GM21717 (cell line): ENCODE results near the gene CYGB.

ENCODE experiments used
- ATAC-seq: cut with Tn5 transposase; IDR thresholded peaks from one replicate; pipeline ENCODE4 v1.9.1; 2021; ENCODE audit warnings: mild to moderate bottlenecking, moderate library complexity; ENCODE audit not compliant: unreplicated experiment

Gene CYGB

DNA sequence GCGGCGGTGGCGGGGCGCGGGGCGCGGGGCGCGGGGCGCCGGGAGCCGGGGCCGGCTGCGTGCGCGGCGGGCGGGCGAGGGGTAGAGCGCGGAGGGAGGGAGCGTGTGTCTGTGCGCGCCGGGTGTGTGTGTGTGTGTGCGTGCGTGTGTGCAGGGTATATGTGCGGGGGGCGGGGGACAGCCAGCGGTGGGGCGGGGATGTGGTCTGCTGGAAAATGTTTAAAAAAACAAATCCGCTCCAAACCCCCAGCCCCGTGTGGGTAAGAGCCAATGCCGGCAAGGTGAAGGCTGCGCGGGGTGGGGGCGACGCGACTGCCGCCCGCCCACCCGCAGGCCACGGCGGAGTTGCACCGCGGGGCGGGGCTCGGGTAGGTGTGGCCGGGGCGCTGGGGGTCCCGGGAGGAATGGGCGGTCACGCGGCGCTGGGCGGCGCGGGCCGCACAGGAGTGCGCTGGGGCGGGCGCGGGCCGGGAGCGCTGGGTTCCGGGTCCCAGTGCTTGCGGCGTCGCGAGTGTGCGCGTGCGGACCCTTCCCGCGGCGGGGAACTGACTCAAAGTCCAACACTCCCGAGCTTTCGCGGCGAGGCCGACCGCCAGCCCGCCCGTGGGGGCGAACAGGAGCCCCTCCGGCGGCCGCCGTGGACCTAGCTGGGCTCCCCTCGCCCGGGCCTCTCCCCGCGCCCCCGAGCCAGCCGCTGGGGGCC, at the start of gene CYGB:
Gene CYGB, minus strand, starts transcription at position 132 of the 703 bp plus-strand sequence. CDS start 167 bp downstream, outside the sequence.
- no peak for ATAC-seq

DNA sequence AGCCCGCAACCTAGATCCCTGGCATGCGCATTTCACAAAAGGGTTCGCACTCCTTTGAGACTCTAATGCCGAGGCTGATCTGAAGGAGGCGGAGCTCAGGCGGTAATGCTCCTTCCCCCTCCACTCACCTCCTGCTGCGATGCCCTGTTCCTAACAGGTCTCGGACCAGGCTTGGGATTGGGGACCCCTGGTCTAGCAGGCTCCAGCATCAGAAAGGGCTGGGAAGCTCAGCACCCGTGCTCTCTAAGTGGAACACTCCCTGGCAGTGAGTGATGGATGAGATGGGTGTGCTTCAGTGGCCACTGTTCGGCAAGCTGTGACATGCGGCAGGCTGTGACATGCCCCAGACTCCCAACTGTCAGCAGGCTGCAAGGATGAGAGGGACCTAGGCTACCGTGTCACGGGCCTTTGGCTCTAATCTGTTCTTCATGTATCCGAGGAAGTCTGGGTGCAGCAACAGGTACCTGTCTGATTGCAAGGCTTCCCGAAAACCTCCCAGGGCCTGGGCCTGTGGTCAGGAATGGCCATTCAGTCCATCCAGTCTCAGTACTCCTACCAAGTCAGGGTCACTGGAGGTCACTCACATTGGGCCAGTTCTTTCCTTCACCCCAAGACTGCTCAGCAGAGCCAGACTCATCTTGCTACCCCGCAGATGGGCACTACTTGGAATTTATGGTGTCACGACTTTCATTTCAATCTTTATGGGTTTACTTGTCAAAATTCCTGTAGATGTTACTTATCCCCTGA, 49.4 kb upstream of the CYGB start:
- no peak for ATAC-seq

DNA sequence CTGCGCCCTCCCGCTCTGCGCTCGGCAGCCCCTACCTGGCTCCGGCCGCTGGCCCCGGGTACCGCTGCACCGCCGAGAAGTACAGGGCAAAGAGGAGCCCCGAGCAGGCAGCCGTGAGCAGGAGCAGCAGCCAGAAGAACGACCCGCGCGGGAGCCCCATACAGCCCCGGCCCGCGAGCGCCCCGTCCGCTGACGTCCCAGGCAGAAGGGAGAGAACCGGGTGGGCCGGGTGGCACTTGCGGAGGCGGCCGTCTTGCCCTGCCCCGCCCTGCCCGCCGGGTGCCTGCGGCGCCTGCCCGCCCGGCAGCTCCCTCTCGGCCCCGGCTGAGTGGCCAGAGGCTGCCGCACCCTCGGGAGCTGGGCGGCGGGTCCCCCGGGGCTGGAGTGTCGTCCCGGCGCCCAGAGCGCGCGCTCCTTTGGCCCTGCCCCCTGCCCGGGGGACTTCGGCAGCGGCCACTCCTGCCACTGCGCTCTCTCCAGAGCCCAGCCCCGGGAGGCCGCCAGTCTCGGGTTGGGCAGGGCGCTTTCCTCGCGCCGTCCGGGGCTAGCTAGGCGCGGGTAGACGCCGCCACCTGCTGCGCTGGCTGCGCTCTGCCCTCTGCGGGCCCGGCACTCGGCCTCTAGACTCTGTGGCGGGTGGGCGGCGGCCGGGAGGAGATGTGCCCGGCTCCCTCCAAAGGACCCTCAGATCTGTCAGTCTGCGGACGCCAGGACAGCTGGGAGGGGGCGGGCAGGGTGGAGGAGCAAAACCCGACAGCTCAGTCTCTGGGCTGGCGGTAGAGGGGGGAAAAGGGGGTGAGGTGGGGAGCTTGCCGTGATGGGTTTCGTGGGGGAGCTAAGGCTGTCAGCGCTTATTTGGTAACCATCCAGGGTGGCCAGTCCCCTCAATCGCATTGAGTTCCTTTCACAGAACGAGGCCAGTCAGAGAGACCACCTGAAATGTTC, 48.4 kb upstream of the CYGB start, which contains the start of gene ST6GALNAC2:
Gene ST6GALNAC2, minus strand, starts transcription at position 212 of the 945 bp plus-strand sequence. Its CDS starts 52 bp downstream, at position 160.
- no peak for ATAC-seq

DNA sequence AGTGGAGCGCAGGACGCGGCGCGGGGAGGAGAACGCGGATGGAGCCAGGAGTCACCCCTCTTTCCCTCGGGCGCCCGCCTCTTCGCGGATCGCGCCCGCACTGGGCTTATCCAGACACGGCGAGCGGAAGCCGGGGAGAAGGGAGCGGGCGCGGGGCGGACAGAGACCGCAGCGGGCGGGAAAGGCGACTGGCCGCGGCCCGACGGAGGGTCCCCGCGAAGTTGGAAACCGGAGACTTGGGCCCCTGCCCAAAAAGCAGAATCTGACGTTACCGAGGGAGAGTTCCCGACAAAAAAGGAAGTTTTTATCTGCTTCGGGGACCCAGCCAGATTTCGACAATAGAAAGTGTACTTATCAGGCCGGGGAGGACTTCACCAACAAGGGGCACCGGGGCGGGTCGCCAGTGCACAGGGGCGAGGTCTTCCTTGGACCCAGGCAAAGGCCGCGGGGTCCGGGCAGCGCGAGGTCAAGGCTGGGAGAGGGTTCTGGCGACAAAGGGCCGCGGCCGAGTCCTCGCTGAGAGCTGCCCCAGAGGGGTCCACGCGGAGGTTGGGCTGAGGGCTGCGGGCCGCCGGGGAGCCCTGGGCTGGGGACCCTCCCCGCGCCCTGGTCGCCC, 47.6 kb upstream of the CYGB start:
- ATAC-seq = no peak

DNA sequence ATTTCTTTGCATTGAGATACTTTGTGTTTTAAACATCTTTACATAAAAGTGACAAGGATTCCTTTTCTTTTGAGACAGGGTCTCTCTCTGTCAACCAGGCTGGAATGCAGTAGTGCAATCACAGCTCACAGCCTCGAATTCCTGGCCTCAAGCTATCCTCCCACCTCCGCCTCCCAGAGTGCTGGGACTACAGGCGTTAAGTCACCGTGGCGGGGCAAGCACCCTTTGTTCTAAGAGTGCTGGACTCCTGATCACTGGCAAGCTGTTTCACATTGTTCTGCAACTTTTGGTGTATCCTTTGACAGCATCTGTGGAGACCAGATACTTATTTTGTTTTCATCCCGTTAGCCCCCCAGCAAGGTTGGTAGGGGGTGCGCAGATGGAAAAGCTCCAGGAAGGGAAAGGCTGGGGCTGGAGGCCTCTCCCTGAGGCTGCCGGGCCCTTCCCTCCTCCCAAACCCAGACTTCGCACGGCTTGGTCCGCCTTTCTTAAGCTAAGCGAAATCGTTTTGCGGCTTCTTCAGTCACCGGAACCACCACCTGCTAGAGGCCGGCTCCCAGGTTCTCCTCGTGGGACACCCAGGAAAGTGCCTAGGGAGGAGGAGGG, 47.0 kb upstream of the CYGB start:
- no peak for ATAC-seq

DNA sequence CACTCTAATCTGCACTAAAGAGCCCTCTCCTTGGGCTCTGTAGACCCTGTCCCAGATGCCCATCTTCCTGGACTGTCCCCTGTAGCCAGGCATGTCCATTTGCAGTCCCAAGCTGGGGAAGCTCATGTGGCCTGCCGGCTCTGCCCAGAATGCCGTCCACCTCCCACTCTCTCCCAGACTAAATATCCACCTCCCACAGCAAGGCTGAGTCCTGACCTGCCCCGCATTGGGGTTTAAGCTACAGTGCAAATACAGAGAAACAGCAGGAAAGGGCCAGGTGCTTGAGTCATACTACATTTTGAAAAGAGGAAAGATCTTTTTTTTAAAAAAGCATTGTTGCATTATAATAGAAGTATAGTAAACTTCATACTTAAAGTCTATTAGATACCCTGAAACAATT, 45.2 kb upstream of the CYGB start:
- no peak for ATAC-seq

DNA sequence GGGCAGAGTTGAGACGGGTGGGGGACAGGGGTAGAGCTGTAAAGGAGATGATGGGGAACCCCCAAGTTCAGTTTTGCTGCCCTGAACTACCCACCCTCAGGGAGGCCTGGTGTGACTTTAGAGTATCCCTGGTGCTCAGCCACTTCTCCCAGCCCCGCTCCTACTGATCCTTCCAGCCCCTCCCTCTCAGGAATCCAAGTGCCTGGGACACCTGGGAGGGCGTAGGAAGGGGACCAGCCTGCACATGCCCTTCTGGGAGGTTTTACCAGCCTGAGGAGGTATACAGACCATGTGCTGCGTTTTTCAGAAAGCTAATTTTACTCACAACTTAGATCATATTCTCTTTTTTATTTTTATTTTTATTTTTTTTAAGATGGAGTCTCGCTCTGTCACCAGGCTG, 44.0 kb upstream of the CYGB start:
- ATAC-seq = no peak

DNA sequence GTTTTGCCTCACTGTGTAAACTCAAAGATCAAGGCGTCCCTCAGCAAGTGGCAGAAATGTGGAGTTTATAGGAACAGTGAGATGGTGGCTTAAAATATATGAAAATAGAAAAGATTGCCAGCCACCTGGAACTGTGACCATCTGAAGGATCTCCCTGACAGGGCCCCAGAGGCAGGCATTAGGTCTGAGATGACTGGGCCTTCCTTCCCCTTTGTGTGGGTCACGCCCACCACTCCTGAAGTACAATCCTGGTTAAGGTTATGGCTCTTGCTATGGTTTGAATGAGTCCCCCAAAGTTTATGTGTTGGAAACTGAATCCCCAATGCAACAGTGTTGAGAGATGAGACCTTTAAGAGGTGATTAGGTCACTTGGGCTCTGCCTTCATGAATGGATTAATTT, 41.8 kb upstream of the CYGB start:
- ATAC-seq = no peak

DNA sequence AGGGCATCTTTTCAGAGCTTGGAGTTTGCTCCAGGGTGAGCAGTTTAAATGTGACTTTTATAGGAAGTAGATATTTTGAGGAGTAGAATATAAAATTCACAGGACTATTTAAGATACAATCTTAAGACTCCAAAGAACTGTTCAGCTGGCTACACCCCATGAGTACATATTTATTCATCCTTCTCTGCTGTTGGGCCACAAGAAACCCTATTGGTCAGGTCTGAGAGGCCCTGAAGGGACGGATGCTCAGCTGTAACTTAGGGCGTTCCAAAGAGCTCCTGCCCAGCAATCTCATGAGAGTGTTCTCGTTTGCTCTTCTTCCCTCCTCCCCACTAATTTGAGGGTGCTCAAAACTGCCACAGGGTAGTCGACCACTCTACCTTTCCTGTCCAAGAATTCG, 40.9 kb upstream of the CYGB start:
- no peak for ATAC-seq

DNA sequence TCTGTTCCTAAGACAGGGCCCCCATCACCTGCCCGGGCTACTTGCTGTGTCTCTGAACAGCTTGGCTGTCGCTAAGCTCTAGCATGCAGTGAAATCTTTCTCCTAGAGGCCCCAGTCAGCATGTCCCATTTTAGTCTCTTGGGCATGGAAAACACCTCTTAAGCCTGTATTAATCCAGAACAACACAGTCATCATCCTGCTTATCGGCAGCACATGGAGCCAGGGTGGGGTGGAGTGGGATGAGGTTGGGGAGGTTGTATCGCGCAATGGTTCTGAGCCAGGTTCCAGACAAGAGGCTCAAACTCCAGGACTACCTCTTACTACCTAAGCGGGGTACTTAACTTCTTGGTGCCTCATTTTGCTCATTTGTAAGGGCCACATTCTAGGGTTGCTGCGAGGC, 40.4 kb upstream of the CYGB start:
- ATAC-seq = no peak

DNA sequence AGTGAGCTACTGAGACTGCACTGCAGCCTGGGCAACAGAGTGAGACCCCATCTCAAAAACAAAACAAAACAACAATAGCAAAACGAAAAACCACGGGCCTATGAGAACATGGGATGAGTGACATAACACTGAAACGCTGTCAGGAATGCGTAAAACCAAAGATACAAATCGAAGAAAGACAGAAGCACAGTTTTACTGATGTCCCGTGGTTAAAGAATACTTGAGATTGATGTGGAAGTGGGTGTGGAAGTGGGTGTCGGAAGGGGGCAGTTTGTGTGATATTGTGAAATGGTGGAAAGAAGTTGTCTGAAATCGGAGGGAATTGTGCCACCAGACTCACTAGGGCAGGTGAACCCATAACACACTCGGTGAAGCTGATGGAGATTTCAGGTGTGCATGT, 38.7 kb upstream of the CYGB start:
- no peak for ATAC-seq

DNA sequence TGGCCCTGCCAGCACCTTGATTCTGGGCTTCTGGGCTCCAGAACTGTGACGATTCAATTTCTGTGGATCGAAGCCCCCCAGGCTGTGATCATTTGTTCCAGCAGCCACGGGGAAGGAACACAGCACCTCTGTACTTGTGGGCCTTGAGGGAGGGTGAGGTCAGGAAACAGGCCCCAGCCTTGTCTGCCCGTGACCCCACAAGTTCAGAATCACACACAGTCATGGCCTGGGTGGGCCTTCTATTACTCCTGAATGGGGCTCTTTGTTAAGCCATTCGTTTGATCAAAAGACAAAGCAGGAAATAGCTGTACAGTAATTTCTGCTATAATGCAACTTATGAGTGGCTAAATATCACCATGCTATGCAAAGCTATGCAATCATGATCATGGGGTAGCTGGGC, 38.1 kb upstream of the CYGB start:
- no peak for ATAC-seq

DNA sequence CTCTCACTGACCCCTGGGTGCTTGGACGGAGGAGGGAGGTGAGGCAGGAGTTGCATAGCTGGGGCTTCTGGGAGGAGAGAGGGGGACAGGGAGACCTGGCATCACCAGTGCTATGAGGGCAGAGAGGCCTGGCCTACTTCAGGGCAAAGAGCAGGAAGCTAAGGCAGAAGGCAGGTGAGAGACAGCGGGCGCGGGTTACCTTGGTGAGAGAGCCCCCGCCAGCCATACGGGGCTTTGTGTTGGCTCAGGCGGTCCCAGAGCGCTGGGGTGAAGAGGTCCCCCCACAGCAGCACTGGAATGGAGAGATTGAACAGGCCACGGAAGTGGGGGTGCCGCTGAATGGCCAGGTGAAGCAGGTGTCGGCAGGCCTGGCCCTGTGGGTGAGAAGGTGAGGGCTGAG, 36.7 kb upstream of the CYGB start:
- no peak for ATAC-seq

DNA sequence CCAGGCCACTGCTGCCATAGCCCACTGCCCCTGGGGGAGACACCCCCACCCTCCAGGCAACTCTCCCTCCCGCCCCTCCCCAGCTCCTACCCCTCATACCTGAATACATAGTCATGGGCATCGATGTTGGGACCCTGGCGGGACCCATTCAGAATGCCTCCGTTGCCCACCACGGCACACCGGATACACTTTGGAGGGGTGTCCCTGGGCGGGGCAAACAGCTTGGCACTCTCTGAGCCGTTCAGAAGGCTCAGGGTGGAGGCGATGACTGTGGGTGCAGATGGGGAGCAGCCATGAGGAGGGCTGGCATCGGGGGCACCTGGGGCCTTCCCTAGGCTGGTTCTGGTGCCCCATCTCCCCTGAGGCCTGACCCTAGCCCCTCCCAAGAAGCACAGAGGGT, 35.6 kb upstream of the CYGB start:
- no peak for ATAC-seq

DNA sequence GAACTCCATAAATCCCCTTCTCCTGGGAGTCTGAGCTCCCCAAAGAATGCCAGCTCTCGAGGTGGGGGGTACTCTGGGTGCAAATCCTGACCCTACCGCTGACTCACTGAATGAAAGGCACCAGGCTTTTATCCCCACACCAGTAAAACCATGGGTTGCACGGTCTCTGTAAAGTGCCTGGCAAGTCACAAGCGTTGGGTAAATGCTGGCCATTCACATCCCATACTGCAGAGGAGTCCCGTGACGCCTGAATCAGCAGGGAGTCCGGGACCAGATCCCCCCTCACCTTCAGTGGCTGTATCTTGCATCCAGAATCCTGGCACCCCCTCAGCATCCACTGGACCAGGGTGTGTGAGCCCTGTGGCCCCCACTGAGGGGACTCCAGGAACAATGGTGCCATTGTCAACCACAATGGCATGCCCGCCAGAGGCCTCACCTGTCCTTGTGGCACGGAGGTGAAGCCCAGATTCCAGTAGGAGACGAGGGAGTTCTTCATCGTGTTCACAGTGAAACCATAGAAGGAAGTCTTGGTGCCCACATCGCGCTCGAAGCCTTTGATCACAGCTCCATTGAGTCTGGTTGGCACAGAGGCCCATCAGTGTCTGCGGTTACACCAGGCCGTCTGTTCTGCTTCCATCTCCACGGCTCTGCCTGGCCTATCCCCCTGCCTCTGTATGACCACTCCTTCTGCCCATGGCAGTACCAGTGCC, 34.8 kb upstream of the CYGB start:
- ATAC-seq = no peak

DNA sequence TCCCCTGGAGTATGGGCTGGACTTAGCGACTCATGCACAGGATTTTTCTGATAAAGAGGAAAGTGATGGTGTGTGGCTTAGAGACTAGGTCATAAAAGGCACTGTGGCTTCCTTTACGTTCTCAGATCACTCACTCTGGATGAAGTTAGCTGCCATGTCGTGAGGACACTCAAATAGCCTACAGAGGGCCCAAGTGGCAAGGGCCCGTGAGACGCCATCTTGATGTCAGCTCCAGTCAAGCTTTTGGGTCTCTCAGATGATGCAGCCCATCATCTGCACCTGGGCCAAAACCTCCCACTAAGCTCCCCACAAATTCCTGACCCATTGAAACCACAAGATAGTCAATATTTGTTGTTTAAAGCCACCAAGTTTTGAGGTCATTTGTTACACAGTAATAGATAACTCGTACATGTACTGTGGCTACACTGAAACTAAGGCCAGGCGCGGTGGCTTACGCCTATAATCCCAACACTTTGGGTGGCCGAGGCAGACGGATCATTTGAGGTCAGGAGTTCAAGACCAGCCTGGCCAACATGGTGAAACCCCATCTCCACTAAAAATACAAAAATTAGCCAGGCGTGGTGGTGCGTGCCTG, 33.5 kb upstream of the CYGB start:
- ATAC-seq = no peak

DNA sequence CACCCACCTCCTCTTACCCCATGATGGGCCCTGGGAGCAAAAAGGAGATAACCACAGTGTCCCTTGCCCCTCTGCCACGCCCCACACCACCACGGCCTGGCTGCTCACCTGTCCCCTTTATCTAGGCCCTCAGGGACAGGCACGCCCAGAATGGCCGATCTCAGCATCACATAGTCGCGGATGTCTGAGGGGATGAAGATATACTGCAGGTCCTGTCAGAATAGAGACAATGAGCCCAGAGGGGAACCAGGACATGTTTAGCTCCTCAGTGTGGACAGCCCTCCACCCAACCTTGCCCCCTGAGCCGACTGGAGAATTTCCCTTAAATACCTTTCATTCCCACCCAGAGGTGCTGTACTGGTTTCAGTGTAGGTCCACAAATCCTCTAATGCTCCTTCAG, 32.9 kb upstream of the CYGB start:
- no peak for ATAC-seq

DNA sequence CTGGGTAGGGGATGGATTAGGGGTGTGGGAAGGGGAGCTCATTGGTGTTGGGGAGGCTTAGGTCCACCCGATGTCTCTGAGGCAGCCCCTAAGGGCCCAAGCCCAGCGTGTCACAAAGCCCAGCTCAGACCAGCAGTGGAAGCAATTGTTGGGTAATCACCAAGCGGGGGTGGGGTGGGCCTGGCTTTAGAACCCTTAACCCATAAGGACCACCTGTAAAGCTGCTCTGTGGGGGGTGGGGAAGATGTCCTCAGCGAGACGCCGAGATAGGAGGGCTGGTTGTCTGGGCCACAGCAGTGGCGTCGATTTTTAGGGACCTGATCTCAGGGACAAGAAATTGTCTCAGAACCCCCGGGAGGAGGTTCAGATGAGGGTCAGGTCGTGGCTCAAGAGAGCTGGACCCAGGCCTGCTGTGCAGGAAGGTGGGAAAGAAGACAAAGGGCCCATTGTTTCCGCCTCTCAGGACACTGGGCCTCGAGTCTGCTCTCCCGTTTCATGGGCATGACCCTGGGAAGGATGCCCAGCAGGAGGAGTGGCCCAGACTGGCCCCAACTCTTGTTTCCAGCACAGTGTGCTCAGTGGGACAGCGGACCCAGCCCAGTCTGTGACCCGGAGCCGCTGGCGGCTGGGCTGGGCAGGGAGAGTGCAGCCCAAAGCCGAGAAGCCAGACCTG, 32.2 kb upstream of the CYGB start:
- ATAC-seq = no peak

DNA sequence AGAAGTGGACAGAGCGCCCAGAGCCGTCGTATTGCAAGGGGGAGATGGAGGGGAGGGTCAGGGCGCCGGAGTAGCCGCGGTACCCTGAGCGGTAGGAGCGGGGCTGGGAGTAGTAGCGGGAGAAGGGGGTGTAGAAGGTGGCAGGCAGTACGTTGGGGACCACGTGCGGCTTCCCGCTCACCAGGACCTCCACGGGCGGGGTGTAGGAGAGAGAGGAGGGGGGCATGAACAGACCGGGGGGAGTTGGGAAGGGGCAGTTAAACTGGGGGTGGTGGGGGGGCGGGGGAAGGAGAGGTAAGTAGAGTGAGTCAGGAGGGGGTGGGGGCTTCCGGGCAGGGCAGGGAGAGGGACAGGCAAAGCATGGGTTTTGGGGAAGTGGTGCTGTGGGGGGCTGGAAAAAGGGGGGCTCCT, 31.3 kb upstream of the CYGB start:
- no peak for ATAC-seq
